Glutamatergic neuron (in vitro differentiated cells): ENCODE measurements around the gene TTC9C. TPM values are rescaled to one million over a fixed set of nuclear protein-coding genes. Genes with fewer than 3 reads are reported as not detected.
"Not testable (repeated sequence)": the region's sequence is repeated elsewhere in the genome, so short reads cannot be mapped to it uniquely, and the experiment has no call there.

Experiments
- DNase-seq: peaks from one replicate; pipeline ENCODE4 v3.0.0; 2022
- H3K27ac Mint-ChIP-seq: one replicate; pipeline ENCODE4 v1.8.0; 2020; ENCODE audit warnings: mild to moderate bottlenecking, mixed read lengths, inconsistent platforms; ENCODE audit not compliant: unreplicated experiment
- H3K27me3 Mint-ChIP-seq: one replicate; pipeline ENCODE4 v1.8.0; 2020; ENCODE audit warnings: mild to moderate bottlenecking, moderate library complexity, mixed read lengths, inconsistent platforms; ENCODE audit not compliant: unreplicated experiment
- H3K36me3 Mint-ChIP-seq: one replicate; pipeline ENCODE4 v1.8.0; 2020; ENCODE audit warnings: mild to moderate bottlenecking, mixed read lengths, inconsistent platforms; ENCODE audit not compliant: unreplicated experiment
- H3K4me1 Mint-ChIP-seq: one replicate; pipeline ENCODE4 v1.8.0; 2020; ENCODE audit warnings: mild to moderate bottlenecking, low read depth, mixed read lengths, inconsistent platforms; ENCODE audit not compliant: unreplicated experiment
- H3K4me3 Mint-ChIP-seq: one replicate; pipeline ENCODE4 v1.8.0; 2020; ENCODE audit warnings: mild to moderate bottlenecking, mixed read lengths, inconsistent platforms; ENCODE audit not compliant: unreplicated experiment
- H3K9me3 Mint-ChIP-seq: one replicate; pipeline ENCODE4 v1.8.0; 2020; ENCODE audit warnings: mild to moderate bottlenecking, moderate library complexity, mixed read lengths, inconsistent platforms; ENCODE audit not compliant: unreplicated experiment
- CTCF ChIP-seq: fragments of 200-600 bp; sonication (generic); IDR thresholded peaks from one replicate; pipeline ENCODE4 v1.5.0; 2021; ENCODE audit not compliant: partially characterized antibody, unreplicated experiment
- total RNA-seq: library from RNA; stranded (reverse); fragmentation: NEBNext Ultra II Directional; extraction: Animal tissue kit (Norgen Biotek cat#: 25700); gene quantifications from one replicate; pipeline ENCODE4 v1.2.1, GENCODE V29; 2021; ENCODE audit not compliant: unreplicated experiment

Gene TTC9C
- total RNA-seq, 1 donor from 2014 or later, result 34.1 TPM

DNA sequence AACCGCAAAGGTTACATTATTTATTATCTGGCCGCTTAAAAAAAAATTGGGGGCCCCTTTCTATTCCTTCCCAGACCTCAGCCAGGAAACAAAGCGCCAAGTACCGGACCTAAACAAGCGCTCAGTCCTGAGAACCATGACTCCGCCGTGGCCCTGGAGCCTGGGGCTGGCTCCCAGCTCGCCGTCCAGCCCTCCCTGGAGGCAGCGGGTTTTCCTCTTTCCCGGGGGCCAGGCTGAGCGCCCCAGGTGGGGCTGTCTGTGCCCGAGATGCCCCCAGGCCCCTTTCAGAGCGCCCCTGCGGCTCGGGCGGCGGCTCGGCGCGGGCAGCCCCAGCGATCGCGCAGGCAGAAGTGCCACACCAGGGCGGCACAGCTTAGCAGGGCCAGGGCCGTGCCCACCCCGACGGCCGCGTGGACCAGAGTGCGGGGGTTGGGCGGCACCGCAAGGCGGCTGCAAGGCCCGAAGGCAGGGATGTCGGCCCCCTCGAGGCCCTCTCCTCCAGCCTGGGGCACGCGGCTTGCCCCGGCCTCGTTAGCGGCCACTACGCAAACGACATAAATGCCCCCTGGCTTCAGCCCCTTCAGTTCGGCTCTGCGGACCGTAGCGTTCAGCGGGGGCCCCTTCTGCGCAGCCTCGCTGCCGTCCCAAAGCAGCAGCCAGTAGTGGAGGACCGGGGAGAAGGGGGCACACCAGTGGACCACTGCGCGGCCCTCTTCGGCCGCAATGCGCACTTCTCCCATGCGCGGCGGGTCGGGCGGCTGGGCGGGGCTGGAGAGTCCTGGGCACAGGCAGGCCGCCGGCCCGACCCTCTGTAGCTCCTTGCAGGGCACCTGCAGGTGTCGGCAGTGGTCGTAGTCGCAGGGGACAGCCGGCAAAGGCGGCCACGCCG is 40.5 kb upstream of the TTC9C start:
- H3K36me3 Mint-ChIP-seq, result peaks cover 4% of the 10 kb centered on the region
- no peak overlapping the region for H3K27ac Mint-ChIP-seq
- H3K4me1 Mint-ChIP-seq, result peaks cover 12% of the 10 kb centered on the region
- peaks cover 10% of the 10 kb centered on the region for H3K9me3 Mint-ChIP-seq
- no peak overlapping the region for H3K4me3 Mint-ChIP-seq
- peaks cover 4% of the 10 kb centered on the region for H3K27me3 Mint-ChIP-seq
- DNase-seq, result peak; percentile 57
- TF ChIP-seq CTCF, result no peak

GRCh38 chr11:62688491-62688890 is 39.8 kb upstream of the TTC9C start:
- Mint-ChIP-seq H3K27ac (no peak overlapping the region), H3K4me3 (peak overlapping the region; percentile 22), H3K4me1 (peaks cover 15% of the 10 kb centered on the region), H3K36me3 (peaks cover 4% of the 10 kb centered on the region), H3K27me3 (peaks cover 4% of the 10 kb centered on the region), H3K9me3 (peaks cover 12% of the 10 kb centered on the region)
- no peak for DNase-seq
- TF ChIP-seq CTCF, result no peak

- H3K36me3 Mint-ChIP-seq, result peaks cover 4% of the 10 kb centered on the region
- peaks cover 18% of the 10 kb centered on the region for H3K4me1 Mint-ChIP-seq
- no peak for DNase-seq
- peaks cover 12% of the 10 kb centered on the region for H3K9me3 Mint-ChIP-seq
- peak within 1 kb of the TSS; percentile 52 for H3K4me3 Mint-ChIP-seq
- peaks cover 4% of the 10 kb centered on the region for H3K27me3 Mint-ChIP-seq
- no peak for TF ChIP-seq CTCF
- peak within 1 kb of the TSS; percentile 64 for H3K27ac Mint-ChIP-seq
Observed at GRCh38 chr11:62689421-62690183, 38.7 kb upstream of the TTC9C start, which contains the start of gene LRRN4CL. Gene LRRN4CL, minus strand, starts transcription at chr11:62689530. Its CDS starts 1,022 bp downstream, at chr11:62688508.

DNA sequence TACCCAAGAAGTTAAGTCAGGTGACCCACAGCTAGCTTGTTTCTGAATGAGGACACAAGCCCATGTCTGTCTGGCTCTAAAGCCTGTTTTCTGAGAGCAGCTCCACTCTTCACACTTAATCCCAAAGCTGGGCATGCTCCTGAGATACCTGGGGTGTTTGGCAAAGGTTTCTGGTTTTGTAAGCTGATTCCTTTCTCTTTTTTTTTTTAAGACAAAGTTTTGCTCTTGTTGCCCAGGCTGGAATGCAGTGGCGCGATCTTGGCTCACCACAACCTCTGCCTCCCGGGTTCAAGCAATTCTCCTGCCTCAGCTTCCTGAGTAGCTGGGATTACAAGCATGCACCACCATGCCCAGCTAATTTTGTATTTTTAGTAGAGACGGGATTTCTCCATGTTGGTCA is 34.7 kb upstream of the TTC9C start:
- not testable (repeated sequence) for H3K27ac Mint-ChIP-seq, H3K4me3 Mint-ChIP-seq, H3K36me3 Mint-ChIP-seq, H3K9me3 Mint-ChIP-seq, DNase-seq, H3K27me3 Mint-ChIP-seq
- H3K4me1 Mint-ChIP-seq, result peaks cover 20% of the 10 kb centered on the region

DNA sequence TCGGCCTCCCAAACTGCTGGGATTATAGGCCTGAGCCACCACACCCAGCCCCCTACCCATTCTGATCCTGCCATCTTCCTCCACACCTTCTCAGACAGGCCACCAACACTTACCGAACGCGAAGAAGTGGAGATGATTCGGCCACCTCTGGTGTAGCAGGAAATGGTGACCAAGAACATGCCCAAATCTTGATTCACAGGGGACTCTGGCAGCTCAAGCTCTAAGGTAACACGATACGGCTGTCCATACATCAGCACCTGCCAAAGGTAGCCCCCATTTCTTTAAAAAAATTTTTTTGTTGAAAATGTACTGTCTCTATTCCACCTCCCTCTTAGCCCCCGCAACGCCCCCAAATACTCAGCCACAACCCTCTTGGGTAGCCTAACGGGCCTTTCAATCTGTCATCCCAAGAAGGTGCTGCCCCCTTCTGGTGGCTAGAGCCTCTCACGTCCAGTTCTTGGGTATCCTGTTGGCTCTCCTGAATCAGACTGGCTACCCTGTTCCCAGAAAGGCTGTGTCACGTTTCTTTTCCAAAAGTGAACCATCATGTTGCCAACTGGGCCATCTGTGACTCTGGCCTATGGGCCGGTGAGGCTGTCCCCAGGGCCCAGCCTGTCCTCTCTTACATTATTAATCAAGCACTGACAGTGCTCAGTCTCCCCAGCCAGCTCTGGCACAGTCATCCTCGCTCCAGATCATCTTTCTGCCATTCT is 33.7 kb upstream of the TTC9C start:
- Mint-ChIP-seq H3K27ac (peak overlapping the region; percentile 96), H3K36me3 (peaks cover 4% of the 10 kb centered on the region), H3K27me3 (no peaks in the 10 kb centered on the region), H3K4me3 (peak overlapping the region; percentile 85), H3K9me3 (peaks cover 4% of the 10 kb centered on the region), H3K4me1 (peaks cover 14% of the 10 kb centered on the region)
- peak; percentile 84 for TF ChIP-seq CTCF
- peak; percentile 77 for DNase-seq
